ENCODE data around the gene MT3.

Gene MT3

GRCh38 chr16:56629531-56629930, 40.2 kb downstream of the MT3 start:
- no peak for ATAC-seq
- no peak for TF ChIP-seq BACH2 (CRISPR knock-in tag; IDR thresholded peaks at IDR 0.05; ENCODE audit: borderline replicate concordance)
- no peak for TF ChIP-seq ZNF70 (CRISPR knock-in tag; IDR thresholded peaks at IDR 0.05)
- TF ChIP-seq PATZ1 (CRISPR knock-in tag; IDR thresholded peaks at IDR 0.05; ENCODE audit: borderline replicate concordance) = no peak
- TF ChIP-seq ZNF565 (CRISPR knock-in tag; conservative IDR thresholded peaks at IDR 0.05; ENCODE audit: low read depth) = no peak
- no peak for TF ChIP-seq TOX (CRISPR knock-in tag; IDR thresholded peaks at IDR 0.05; ENCODE audit: borderline replicate concordance)

GRCh38 chr16:56630134-56630533, 40.8 kb downstream of the MT3 start:
- TF ChIP-seq ESRRG (CRISPR knock-in tag; IDR thresholded peaks at IDR 0.05) = no peak
- TF ChIP-seq PPARA (CRISPR knock-in tag; IDR thresholded peaks at IDR 0.05; ENCODE audit: borderline replicate concordance) = no peak
- no peak for TF ChIP-seq GLIS3 (CRISPR knock-in tag; IDR thresholded peaks at IDR 0.05)
- no peak for TF ChIP-seq SNAI2 (CRISPR knock-in tag; IDR thresholded peaks at IDR 0.05)
- TF ChIP-seq TCF4 (CRISPR knock-in tag; IDR thresholded peaks at IDR 0.05; ENCODE audit: borderline replicate concordance) = no peak
- no peak for TF ChIP-seq ISL1 (CRISPR knock-in tag; IDR thresholded peaks at IDR 0.05)
- TF ChIP-seq CSDC2 (CRISPR knock-in tag; IDR thresholded peaks at IDR 0.05) = no peak
- TF ChIP-seq TOX (CRISPR knock-in tag; IDR thresholded peaks at IDR 0.05; ENCODE audit: borderline replicate concordance) = no peak
- no peak for TF ChIP-seq CSRNP3 (CRISPR knock-in tag; IDR thresholded peaks at IDR 0.05)
- TF ChIP-seq PATZ1 (CRISPR knock-in tag; IDR thresholded peaks at IDR 0.05; ENCODE audit: borderline replicate concordance) = no peak
- no peak for TF ChIP-seq POU6F1 (CRISPR knock-in tag; IDR thresholded peaks at IDR 0.05; ENCODE audit: borderline replicate concordance, low read depth)
- TF ChIP-seq ZNF70 (CRISPR knock-in tag; IDR thresholded peaks at IDR 0.05) = no peak
- TF ChIP-seq OSR1 (CRISPR knock-in tag; IDR thresholded peaks at IDR 0.05) = no peak
- TF ChIP-seq ZC3H10 (CRISPR knock-in tag; IDR thresholded peaks at IDR 0.05) = no peak
- TF ChIP-seq ZNF565 (CRISPR knock-in tag; conservative IDR thresholded peaks at IDR 0.05; ENCODE audit: low read depth) = no peak
- no peak for TF ChIP-seq TSHZ2 (CRISPR knock-in tag; IDR thresholded peaks at IDR 0.05)
- TF ChIP-seq BACH2 (CRISPR knock-in tag; IDR thresholded peaks at IDR 0.05; ENCODE audit: borderline replicate concordance) = no peak
- no peak for TF ChIP-seq ZFP3 (CRISPR knock-in tag; IDR thresholded peaks at IDR 0.05)
- no peak for TF ChIP-seq ARNTL (CRISPR knock-in tag; IDR thresholded peaks at IDR 0.05; ENCODE audit: borderline replicate concordance, low read depth)
- TF ChIP-seq CREB5 (CRISPR knock-in tag; IDR thresholded peaks at IDR 0.05; ENCODE audit: low read depth) = no peak
- ATAC-seq = no peak

Data from SK-N-SH treated with all-trans-retinoic acid at 6 μM for 48 hours (cell line).